ENCODE data around the gene SARS2.

DNA sequence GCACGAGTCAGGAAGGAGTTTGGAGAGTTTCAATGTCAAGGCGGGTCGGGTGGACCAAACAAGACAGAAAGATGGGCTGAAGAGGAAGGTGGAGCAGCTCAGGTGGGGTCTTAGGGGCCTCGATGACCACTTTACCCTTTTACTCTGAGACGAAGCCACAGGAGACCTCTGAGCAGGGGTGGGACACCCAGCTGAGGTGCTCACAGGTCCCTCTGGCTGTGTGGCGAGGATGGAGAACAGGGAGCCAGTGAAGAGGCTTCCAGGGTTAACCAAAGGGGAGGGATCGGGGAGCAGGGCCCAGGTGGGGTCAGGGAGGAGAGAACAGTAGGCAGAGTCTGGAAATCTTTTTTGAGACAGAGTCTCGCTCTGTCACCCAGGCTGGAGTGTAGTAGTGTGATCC is 16.6 kb downstream of the SARS2 start:
- no peak for TF ChIP-seq EZH2phosphoT487 (IDR thresholded peaks at IDR 0.05; ENCODE audit: borderline replicate concordance, low read length)
- TF ChIP-seq, protein P1, sequence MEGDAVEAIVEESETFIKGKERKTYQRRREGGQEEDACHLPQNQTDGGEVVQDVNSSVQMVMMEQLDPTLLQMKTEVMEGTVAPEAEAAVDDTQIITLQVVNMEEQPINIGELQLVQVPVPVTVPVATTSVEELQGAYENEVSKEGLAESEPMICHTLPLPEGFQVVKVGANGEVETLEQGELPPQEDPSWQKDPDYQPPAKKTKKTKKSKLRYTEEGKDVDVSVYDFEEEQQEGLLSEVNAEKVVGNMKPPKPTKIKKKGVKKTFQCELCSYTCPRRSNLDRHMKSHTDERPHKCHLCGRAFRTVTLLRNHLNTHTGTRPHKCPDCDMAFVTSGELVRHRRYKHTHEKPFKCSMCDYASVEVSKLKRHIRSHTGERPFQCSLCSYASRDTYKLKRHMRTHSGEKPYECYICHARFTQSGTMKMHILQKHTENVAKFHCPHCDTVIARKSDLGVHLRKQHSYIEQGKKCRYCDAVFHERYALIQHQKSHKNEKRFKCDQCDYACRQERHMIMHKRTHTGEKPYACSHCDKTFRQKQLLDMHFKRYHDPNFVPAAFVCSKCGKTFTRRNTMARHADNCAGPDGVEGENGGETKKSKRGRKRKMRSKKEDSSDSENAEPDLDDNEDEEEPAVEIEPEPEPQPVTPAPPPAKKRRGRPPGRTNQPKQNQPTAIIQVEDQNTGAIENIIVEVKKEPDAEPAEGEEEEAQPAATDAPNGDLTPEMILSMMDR (IDR thresholded peaks at IDR 0.05; ENCODE audit: low read depth, low read length, poor library complexity, severe bottlenecking) = no peak
